Right atrium auricular region (tissue), 2 donors: ENCODE measurements around the gene ASMTL. TPM values are rescaled to one million over a fixed set of nuclear protein-coding genes. Genes with fewer than 3 reads are reported as not detected.

ENCODE experiments used
- DNase-seq: peaks from one replicate; pipeline ENCODE4 v3.0.0-alpha.2; 2019; ENCODE audit warnings: low spot score
- H3K27ac ChIP-seq, 2 donors: fragments of 200-600 bp; sonication (generic); 1 replicate in 1 of 2; 2 replicates in 1 of 2; pipeline ENCODE4 v1.5.1; 2016 to 2019
- H3K27me3 ChIP-seq, 2 donors: fragments of 200-600 bp; sonication (generic); one replicate each; pipeline versions ENCODE4 v1.5.1 to v1.6.0; 2017 to 2019
- H3K36me3 ChIP-seq: fragments of 200-600 bp; sonication (generic); one replicate; pipeline ENCODE4 v1.5.1; 2016
- H3K4me1 ChIP-seq, 2 donors: fragments of 200-600 bp; sonication (generic); one replicate each; pipeline versions ENCODE4 v1.5.1 to v1.6.0; 2017 to 2019
- H3K4me3 ChIP-seq, 2 donors: fragments of 200-600 bp; sonication (generic); 1 replicate in 1 of 2; 2 replicates in 1 of 2; pipeline ENCODE4 v1.5.1; 2017 to 2019; ENCODE audit warnings: mild to moderate bottlenecking in 1 of 2, moderate library complexity in 1 of 2
- H3K9me3 ChIP-seq, 2 donors: fragments of 200-600 bp; sonication (generic); one replicate each; pipeline ENCODE4 v1.5.1; 2019
- CTCF ChIP-seq, 2 donors: fragments of 200-600 bp; sonication (generic); IDR thresholded peaks; one replicate each; pipeline ENCODE4 v1.5.1; 2019; ENCODE audit warnings: antibody characterized with exemption in 2 of 2
- total RNA-seq, 2 donors: library from RNA; depleted of rRNA; stranded (reverse); fragments of >200 nt; gene quantifications; one replicate each; pipeline ENCODE4 v1.1.0, GENCODE V29; 2016

The ASMTL gene
- total RNA-seq, 2 donors from 2014 or later = 20.1 to 31.9 TPM

DNA sequence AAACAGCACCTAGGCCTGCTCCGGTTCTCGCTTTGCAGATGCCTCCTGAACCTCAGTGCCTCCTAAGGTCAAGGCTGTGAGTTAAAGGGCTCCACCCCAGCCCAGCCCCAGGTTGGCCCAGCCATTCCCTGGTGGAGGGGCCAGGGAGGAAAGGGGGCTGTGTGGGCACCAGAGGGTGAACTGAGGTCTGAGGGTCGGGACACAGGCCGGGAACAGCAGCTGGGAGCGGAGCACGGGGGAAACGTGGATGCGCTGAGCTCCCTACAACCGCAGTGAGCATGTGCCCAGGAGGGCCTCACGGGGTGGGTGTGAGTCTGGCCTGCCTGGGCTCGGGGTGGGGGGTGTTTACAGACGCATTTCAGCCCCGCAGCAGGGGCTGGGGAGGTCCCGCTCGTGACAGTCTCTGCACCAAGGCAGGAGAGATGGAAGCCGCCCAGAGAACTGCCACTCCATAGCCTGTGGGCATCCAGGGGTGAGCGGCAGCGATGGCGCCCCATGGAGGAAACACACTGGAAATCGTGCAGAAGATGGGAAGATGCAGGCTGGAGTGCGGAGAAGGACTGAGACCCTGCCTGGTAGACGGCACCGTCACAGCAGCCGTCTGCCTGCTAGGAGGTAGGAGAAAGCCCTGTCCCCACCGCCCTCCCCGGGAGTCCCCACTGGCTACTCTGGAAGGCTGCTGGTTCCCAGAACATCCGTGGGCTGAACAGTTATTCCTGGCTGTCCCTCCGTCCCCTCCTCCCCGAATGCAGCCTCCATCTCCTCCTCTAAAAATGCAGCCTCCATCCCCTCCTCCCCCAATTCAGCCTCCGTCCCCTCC, 50.9 kb downstream of the ASMTL start:
- no peak for TF ChIP-seq CTCF (IDR thresholded peaks at IDR 0.05)
- DNase-seq = no peak

GRCh38 chrX:1400742-1401471, 51.8 kb downstream of the ASMTL start:
- Histone ChIP-seq H3K27me3 (no peaks in the 10 kb centered on the region), H3K4me1 (no peaks in the 10 kb centered on the region), H3K36me3 (peaks cover 32% of the 10 kb centered on the region), H3K9me3 (no peaks in the 10 kb centered on the region), H3K4me3 (no peak overlapping the region), H3K27ac (no peak overlapping the region)
- DNase-seq = no peak
- TF ChIP-seq CTCF (IDR thresholded peaks at IDR 0.05) = no peak

More for the DNA sequence above, 50.9 kb downstream of the ASMTL start:
- H3K36me3 ChIP-seq = peaks cover 41% of the 10 kb centered on the region
- H3K4me1 ChIP-seq = no peaks in the 10 kb centered on the region
- no peaks in the 10 kb centered on the region for H3K27me3 ChIP-seq
- H3K4me3 ChIP-seq = no peak overlapping the region
- no peak overlapping the region for H3K27ac ChIP-seq
- H3K9me3 ChIP-seq = no peaks in the 10 kb centered on the region

DNA sequence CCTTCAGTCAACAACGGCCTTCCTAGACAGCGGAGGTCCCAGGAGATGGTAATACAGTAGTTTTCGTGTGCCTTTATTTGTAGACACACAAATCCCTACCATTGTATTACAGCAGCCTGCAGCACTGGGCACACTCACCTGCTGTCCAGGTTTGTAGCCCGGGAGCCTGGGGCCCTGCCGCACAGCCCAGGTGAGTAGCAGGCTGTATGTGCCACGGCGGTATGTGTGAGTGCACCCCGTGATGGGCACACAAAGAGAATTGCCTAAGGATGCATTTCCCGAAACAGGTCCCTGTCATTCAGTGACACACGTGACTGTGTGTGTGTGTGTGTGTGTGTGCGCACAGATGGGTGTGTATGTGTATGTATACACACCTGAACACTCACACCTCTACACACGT, 52.7 kb downstream of the ASMTL start:
- H3K36me3 ChIP-seq = peaks cover 23% of the 10 kb centered on the region
- H3K9me3 ChIP-seq = no peaks in the 10 kb centered on the region

DNA sequence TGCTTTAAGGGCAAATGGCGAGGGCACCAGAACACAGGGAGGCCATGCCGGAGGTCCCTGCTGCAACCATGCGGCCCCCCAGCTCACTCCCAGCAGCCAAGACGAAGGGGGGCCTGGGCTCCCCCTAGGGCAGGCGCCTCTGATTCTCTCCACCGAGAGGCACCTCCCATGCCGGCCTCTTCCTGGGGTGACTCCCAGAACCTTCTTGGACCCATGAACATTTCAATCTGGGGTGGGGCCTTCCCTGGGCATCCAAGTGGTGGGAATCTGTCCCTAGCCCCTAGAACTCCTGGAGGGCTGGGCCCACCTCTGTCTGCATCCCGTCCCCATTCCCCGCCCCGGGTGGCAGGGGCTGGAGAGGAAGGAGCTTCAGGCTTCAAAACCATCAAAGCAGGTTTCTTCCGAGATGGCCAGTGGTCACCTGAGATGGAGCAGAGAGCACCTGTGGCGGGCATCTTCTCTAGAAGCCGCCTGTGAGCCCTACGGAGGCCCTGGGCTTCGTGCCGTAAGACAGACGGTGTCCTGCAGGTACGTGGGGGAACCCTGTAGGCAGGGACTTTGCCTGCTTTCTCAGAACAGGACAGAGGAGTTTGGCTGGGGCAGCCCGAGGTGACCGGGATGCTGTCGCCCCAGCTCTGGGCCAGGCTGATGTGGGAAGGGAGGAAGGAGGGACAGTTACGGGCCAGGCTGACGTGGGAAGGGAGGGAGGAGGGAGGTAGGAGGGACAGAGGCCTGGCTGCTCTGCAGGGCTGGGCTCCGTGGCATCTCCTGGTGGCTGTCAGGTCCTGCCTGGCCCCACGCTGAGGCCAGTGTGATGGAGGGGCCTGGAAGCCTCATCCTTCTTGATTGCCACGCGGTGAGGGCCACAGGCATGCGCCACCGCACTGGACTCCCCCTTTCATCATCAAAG, 54.0 kb downstream of the ASMTL start:
- DNase-seq = no peak
- no peak for TF ChIP-seq CTCF (IDR thresholded peaks at IDR 0.05)
- no peak overlapping the region for H3K4me3 ChIP-seq
- H3K27me3 ChIP-seq = no peaks in the 10 kb centered on the region
- H3K9me3 ChIP-seq = no peaks in the 10 kb centered on the region
- H3K27ac ChIP-seq = no peak overlapping the region
- no peaks in the 10 kb centered on the region for H3K4me1 ChIP-seq
- peaks cover 9% of the 10 kb centered on the region for H3K36me3 ChIP-seq

More for the DNA sequence above, 52.7 kb downstream of the ASMTL start:
- no peaks in the 10 kb centered on the region for H3K4me1 ChIP-seq
- TF ChIP-seq CTCF (IDR thresholded peaks at IDR 0.05) = no peak
- H3K4me3 ChIP-seq = no peak overlapping the region
- H3K27me3 ChIP-seq = no peaks in the 10 kb centered on the region
- no peak overlapping the region for H3K27ac ChIP-seq
- no peak for DNase-seq

- H3K36me3 ChIP-seq = no peaks in the 10 kb centered on the region
- H3K4me1 ChIP-seq = peaks cover 0 to 6% of the 10 kb centered on the region in 2 donors
- no peak for DNase-seq
- H3K27me3 ChIP-seq = no peaks in the 10 kb centered on the region
- H3K27ac ChIP-seq = no peak overlapping the region
- TF ChIP-seq CTCF (IDR thresholded peaks at IDR 0.05) = no peak
- H3K4me3 ChIP-seq = no peak overlapping the region
- no peaks in the 10 kb centered on the region for H3K9me3 ChIP-seq
Measured at GRCh38 chrX:1397441-1398270, 55.1 kb downstream of the ASMTL start.
